GM23248 (cell line): ENCODE data around the gene OR10G7.

Source experiments
- EZH2 ChIP-seq: fragments of 200-600 bp; sonication (generic); IDR thresholded peaks from 2 replicates; pipeline ENCODE4 v1.6.1; 2018; ENCODE audit warnings: antibody characterized with exemption, mild to moderate bottlenecking; ENCODE audit not compliant: insufficient read depth, poor library complexity, severe bottlenecking
- EZH2phosphoT487 ChIP-seq: fragments of 200-600 bp; sonication (generic); IDR thresholded peaks from 2 replicates; pipeline ENCODE4 v1.6.1; 2018; ENCODE audit warnings: antibody characterized with exemption, moderate library complexity, mild to moderate bottlenecking, low read depth; ENCODE audit not compliant: insufficient read depth

- TF ChIP-seq EZH2 (no peak), EZH2phosphoT487 (no peak)
These were observed 11.8 kb upstream of the OR10G7 start for GRCh38 chr11:124052966-124053365.
